A673 (cell line): ENCODE data around the gene SLC24A5.

Experiments used
- EZH2 ChIP-seq: fragments of 200-600 bp; sonication (generic); IDR thresholded peaks from 2 replicates; pipeline ENCODE4 v1.6.1; 2017; ENCODE audit warnings: borderline replicate concordance, low read depth, mild to moderate bottlenecking, mixed read lengths, antibody characterized with exemption, low read length; ENCODE audit not compliant: poor library complexity, severe bottlenecking
- TF ChIP-seq, protein P1 (sequence below): fragments of 300-800, 200-600 bp; sonication (generic); conservative IDR thresholded peaks from 2 replicates; pipeline ENCODE4 v1.5.1; 2017; ENCODE audit warnings: low read depth, mild to moderate bottlenecking, antibody characterized with exemption, low read length, moderate library complexity, mixed read lengths

DNA sequence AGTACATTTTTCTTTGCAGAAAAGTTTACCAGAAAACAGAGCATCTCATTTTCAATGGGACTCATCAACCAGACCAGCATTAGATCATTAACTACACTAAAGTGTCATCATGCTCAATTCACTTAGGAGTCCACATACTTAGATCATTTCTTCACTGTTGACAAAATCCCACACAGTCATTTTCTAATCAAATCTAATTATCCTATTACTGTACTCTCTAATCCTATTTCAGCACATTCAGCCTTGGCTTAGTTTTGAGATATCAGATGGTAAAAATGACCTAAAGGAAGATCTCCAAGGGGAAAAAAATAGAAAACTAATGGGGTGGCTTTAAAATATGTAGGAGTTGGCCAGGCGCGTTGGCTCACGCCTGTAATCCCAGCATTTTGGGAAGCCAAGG lies 65.5 kb downstream of the SLC24A5 start:
- TF ChIP-seq, protein P1, sequence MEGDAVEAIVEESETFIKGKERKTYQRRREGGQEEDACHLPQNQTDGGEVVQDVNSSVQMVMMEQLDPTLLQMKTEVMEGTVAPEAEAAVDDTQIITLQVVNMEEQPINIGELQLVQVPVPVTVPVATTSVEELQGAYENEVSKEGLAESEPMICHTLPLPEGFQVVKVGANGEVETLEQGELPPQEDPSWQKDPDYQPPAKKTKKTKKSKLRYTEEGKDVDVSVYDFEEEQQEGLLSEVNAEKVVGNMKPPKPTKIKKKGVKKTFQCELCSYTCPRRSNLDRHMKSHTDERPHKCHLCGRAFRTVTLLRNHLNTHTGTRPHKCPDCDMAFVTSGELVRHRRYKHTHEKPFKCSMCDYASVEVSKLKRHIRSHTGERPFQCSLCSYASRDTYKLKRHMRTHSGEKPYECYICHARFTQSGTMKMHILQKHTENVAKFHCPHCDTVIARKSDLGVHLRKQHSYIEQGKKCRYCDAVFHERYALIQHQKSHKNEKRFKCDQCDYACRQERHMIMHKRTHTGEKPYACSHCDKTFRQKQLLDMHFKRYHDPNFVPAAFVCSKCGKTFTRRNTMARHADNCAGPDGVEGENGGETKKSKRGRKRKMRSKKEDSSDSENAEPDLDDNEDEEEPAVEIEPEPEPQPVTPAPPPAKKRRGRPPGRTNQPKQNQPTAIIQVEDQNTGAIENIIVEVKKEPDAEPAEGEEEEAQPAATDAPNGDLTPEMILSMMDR: no peak
- no peak for TF ChIP-seq EZH2
